HG03097 (cell line): ENCODE results near the gene PBX2.

ENCODE experiments used
- ATAC-seq: cut with Tn5 transposase; IDR thresholded peaks from one replicate; pipeline ENCODE4 v1.9.1; 2021; ENCODE audit not compliant: unreplicated experiment, low FRiP score

PBX2 gene

DNA sequence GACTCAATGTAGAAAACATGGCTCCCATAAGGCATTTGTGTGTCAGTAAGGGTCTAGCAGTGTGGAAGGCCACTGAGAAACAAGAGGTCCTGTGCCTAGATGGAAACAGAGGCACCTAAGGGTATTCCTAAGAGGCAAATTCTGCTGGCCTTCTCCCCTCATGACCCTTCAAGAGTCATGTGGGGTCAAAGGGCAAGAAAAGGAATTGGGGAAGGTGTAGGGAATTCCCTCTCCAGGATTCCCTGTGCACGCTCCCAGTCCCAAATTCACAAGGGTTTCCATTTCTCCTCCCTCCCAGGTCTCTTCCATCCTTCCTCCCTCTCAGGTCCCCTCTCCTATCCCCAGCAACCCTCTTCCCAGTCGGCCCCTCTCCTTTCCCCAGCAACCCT, 14.7 kb downstream of the PBX2 start:
- no peak for ATAC-seq

DNA sequence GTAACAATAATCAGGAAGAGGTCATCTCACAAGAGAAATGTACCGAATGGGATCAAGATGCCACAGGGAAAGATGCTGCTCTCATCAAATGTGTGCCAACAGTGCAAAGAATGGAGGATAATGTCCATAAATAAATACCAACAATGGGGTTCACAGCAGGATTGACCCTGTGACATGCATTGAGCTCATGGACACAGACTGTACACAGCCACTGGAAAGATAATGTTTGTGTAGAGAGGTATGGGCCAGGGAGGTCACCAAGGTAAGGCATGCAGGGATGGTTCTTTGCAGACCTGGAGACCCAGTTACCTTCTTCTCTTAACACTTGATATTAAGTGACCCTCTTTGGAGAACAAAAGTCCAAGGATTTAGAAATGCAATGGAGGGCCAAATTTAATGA, 15.6 kb downstream of the PBX2 start:
- no peak for ATAC-seq

DNA sequence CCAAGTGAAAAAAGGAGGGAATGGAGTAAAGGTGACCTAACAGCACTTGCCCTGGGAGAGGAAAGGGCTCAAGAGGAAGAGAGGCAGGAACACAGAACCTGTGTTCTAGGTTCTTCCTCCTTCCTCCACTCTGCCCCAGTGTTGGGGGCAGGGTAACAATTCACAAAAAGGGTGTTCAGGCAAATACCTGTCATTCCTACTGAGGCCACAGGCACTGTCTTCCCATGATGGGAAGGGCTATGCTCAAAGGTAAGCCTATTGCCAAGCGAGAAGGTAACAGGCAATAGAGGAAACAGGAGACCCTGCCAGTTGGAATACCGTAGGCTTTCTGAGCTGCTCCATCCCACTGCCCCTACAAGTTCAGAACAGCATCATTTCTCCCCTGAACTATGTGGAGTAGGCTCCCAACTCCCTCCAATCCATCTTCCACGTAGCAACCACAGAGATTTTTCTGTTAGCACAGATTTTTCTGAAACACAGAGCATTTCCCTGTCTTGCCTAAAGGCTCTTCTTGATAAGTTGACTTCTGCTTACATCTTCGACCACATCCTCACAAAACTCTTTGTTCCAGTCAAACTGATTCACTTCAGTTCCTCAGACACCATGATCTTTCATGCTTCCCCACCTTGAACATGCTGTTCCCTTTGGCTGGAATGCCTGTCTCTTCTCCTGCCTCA, 16.8 kb downstream of the PBX2 start:
- ATAC-seq: no peak

GRCh38 chr6:32171234-32171633, 18.8 kb downstream of the PBX2 start:
- ATAC-seq: no peak

GRCh38 chr6:32170294-32170693, 19.7 kb downstream of the PBX2 start:
- ATAC-seq: no peak

- ATAC-seq: no peak
Observed at GRCh38 chr6:32168807-32169591, 21.0 kb downstream of the PBX2 start.

- no peak for ATAC-seq
Observed at GRCh38 chr6:32168350-32168749, 21.7 kb downstream of the PBX2 start.

GRCh38 chr6:32167761-32168262, 22.2 kb downstream of the PBX2 start:
- ATAC-seq: no peak

- no peak for ATAC-seq
Observed at GRCh38 chr6:32167154-32167760, 22.7 kb downstream of the PBX2 start.

DNA sequence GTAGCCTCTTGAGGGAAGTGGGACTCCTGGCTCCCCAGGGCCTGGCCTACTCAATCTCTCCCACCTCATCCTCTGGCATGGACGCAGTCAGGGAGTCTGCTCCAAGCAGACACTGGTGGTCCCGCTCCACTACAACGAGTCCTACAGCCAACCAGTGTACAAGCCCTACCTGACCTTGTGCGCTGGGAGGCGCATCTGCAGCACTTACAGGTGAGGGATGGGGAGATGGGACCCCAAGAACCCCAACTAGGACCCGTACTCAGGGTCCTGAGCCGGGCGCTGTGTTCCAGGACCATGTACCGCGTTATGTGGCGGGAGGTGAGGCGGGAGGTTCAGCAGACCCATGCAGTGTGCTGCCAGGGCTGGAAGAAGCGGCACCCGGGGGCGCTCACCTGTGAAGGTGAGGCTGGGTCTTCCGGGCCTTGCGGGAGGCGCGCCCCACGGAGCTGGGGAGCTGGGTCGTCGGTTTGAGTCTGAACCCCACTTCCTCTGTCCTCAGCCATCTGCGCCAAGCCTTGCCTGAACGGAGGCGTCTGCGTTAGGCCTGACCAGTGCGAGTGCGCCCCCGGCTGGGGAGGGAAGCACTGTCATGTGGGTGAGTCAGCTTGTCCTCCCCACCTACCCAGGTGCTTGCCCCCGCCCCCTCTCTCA, 23.5 kb downstream of the PBX2 start:
- ATAC-seq: no peak

- no peak for ATAC-seq
Observed at GRCh38 chr6:32164295-32164694, 25.7 kb downstream of the PBX2 start, which contains the start of gene EGFL8. Gene EGFL8 (plus strand): TSS chr6:32164595. CDS start chr6:32166166, 1,571 bp downstream.

- ATAC-seq: no peak
Observed at GRCh38 chr6:32163559-32164258, 26.3 kb downstream of the PBX2 start.

GRCh38 chr6:32158052-32158451, 31.9 kb downstream of the PBX2 start:
- no peak for ATAC-seq

DNA sequence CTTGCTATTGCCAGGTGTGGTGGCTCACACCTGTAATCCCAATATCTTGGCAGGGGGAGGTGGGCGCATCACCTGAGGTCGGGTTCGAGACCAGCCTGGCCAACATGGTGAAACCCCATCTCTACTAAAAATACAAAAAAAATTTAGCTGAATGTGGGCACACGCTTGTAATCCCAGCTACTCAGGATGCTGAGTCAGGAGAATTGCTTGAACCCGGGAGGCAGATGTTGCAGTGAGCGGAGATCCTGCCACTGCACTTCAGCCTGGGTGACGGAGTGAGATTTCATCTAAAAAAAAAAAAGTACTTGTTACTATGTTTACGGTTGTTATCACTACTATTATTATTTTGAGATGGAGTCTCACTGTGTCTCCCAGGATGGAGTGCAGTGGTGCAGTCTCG, 33.1 kb downstream of the PBX2 start:
- ATAC-seq: no peak

GRCh38 chr6:32154514-32155161, 35.4 kb downstream of the PBX2 start:
- ATAC-seq: no peak

- no peak for ATAC-seq
Observed at GRCh38 chr6:32153564-32154513, 36.2 kb downstream of the PBX2 start, which contains the start of gene PPT2. Gene PPT2 (plus strand): TSS chr6:32154141. CDS start chr6:32154595, 454 bp downstream.

- ATAC-seq: no peak
Observed at GRCh38 chr6:32152769-32153563, 37.0 kb downstream of the PBX2 start.
